Small intestine (tissue), 7 donors: ENCODE measurements around the gene POLE3. TPM values are rescaled to one million over a fixed set of nuclear protein-coding genes. Genes with fewer than 3 reads are reported as not detected.
"Not testable (repeated sequence)": the region's sequence is repeated elsewhere in the genome, so short reads cannot be mapped to it uniquely, and the experiment has no call there.

Source experiments
- DNase-seq, 2 donors: peaks; one replicate each; pipeline versions ENCODE4 v3.0.0 to v3.0.0-alpha.2; 2013
- FAIRE-seq: peaks from 2 replicates; lab custom pipeline; 2012; peaks lifted over from hg19 to GRCh38; lab: Jason Lieb, UNC
- H3K27ac ChIP-seq, 3 donors: one replicate each; pipeline ENCODE4 v1.5.1; 2013; ENCODE audit warnings: low read length in 2 of 3, mild to moderate bottlenecking in 2 of 3, control low read depth in 1 of 3, inconsistent platforms in 1 of 3, low read depth in 1 of 3, moderate library complexity in 1 of 3
- H3K27me3 ChIP-seq, 3 donors: one replicate each; pipeline ENCODE4 v1.6.1; 2013; ENCODE audit warnings: low read length in 3 of 3, inconsistent platforms in 1 of 3; ENCODE audit not compliant: control insufficient read depth in 3 of 3, insufficient read depth in 3 of 3
- H3K36me3 ChIP-seq, 3 donors: one replicate each; pipeline ENCODE4 v1.6.1; 2013; ENCODE audit warnings: low read length in 3 of 3, inconsistent platforms in 1 of 3, low read depth in 1 of 3, mild to moderate bottlenecking in 1 of 3, moderate library complexity in 1 of 3; ENCODE audit not compliant: control insufficient read depth in 3 of 3, insufficient read depth in 2 of 3
- H3K4me1 ChIP-seq, 3 donors: one replicate each; pipeline ENCODE4 v1.6.1; 2013; ENCODE audit warnings: low read length in 2 of 3, inconsistent platforms in 1 of 3, low read depth in 1 of 3, mild to moderate bottlenecking in 1 of 3, moderate library complexity in 1 of 3; ENCODE audit not compliant: control insufficient read depth in 3 of 3, insufficient read depth in 2 of 3
- H3K4me3 ChIP-seq, 3 donors: one replicate each; pipeline ENCODE4 v1.5.1; 2013; ENCODE audit warnings: low read length in 3 of 3, control low read depth in 1 of 3, inconsistent platforms in 1 of 3, low read depth in 1 of 3, mild to moderate bottlenecking in 1 of 3, moderate library complexity in 1 of 3
- H3K9me3 ChIP-seq, 2 donors: one replicate each; pipeline ENCODE4 v1.6.1; 2013; ENCODE audit warnings: low read depth in 1 of 2, low read length in 1 of 2; ENCODE audit not compliant: control insufficient read depth in 2 of 2, insufficient read depth in 1 of 2
- WGBS, 3 donors: extraction: QIAGEN DNeasy Blood & Tissue Kit; methylation state at CpG; one replicate each; pipeline ENCODE4 v1.1.7; 2013; 5-methylcytosine and 5-hydroxymethylcytosine counted together
- polyA plus RNA-seq, 4 donors: library from polyadenylated mRNA; stranded (reverse) in 3 of 4; unstranded in 1 of 4; fragments of 200-250 nt in 3 of 4; fragments of 120-200 nt in 1 of 4; gene quantifications; one replicate each; pipeline versions ENCODE4 v1.2.1 to v1.2.3, GENCODE V29; 2013
- donor health status: healthy with polysubstance abuse.
- donor health status: control.
- donor health status: control.
- donor health status: Bipolar disorder and iron deficiency.
- donor health status: healthy.

Gene POLE3
- polyA plus RNA-seq, 4 donors, result 15.7 to 50.2 (median 31.6) TPM

GRCh38 chr9:113369855-113370140, 40.7 kb downstream of the POLE3 start:
- H3K9me3 ChIP-seq, result no peaks in the 10 kb centered on the region
- H3K36me3 ChIP-seq, result peaks cover 4 to 53% (median 12%) of the 10 kb centered on the region in 3 donors
- H3K4me1 ChIP-seq, result peaks cover 0 to 41% (median 7%) of the 10 kb centered on the region in 3 donors
- FAIRE-seq, result no peak
- no peak overlapping the region for H3K4me3 ChIP-seq
- no peak overlapping the region for H3K27ac ChIP-seq
- no peaks in the 10 kb centered on the region for H3K27me3 ChIP-seq
- WGBS, 3 donors, result 64 to 82% (median 71%) methylated on average over 11 of the region's 11 CpGs
- DNase-seq, result no peak

DNA sequence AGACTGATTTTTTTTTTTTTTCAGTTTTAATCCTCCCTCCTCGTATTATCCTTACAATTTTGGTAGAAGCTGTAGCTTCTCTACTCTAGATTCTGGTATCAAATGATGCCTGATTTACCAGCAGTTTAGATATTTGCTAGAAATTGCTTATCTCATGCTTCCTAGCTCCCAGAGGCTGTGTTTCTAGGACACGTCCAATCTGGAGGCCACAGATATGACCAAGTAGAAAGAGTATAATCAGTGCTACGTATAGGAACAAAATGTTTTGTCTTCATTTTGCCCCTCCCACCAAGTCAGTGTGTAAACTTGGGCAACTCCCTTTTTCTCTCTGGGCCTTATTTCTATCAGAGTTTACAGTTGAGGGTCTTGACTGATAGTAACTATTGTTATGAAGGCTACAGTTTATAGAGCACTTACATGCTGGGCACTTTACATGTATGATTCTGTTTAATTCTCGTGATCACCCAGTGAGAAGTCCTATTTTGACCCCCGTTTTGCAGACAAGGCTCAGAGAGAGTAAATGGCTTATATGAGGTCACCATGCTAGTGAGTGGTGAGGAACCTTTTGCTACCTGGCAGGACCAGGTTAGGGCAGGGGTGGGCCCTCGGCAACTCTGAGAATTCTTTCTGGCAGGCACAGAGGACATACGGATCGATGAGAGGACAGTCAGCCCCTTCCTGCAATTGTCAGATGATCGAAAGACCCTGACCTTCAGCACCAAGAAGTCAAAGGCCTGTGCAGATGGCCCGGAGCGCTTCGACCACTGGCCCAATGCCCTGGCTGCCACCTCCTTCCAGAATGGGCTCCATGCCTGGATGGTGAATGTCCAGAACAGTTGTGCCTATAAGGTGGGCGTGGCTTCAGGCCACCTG, 41.3 kb downstream of the POLE3 start:
- peaks cover 4 to 48% (median 9%) of the 10 kb centered on the region in 3 donors for H3K36me3 ChIP-seq
- FAIRE-seq (no peak), DNase-seq (no peak)
- no peaks in the 10 kb centered on the region for H3K27me3 ChIP-seq
- no peaks in the 10 kb centered on the region for H3K9me3 ChIP-seq
- WGBS, 3 donors, result 62 to 76% (median 64%) methylated on average over 13 of the region's 13 CpGs
- H3K4me3 ChIP-seq, result no peak overlapping the region
- no peak overlapping the region for H3K27ac ChIP-seq
- peaks cover 0 to 35% (median 4%) of the 10 kb centered on the region in 3 donors for H3K4me1 ChIP-seq

- H3K36me3 ChIP-seq, result peaks cover 0 to 43% (median 1%) of the 10 kb centered on the region in 3 donors
- DNase-seq (no peak), FAIRE-seq (no peak)
- WGBS, 3 donors, result 83 to 89% (median 88%) methylated on average over 5 of the region's 5 CpGs
- no peaks in the 10 kb centered on the region for H3K9me3 ChIP-seq
- H3K27ac ChIP-seq, result no peak overlapping the region
- H3K4me3 ChIP-seq, result no peak overlapping the region
- H3K4me1 ChIP-seq, result peaks cover 0 to 27% (median under 1%) of the 10 kb centered on the region in 3 donors
- no peaks in the 10 kb centered on the region for H3K27me3 ChIP-seq
Measured at GRCh38 chr9:113368348-113368981, 42.0 kb downstream of the POLE3 start.

- DNase-seq, H3K4me3 ChIP-seq, FAIRE-seq, H3K4me1 ChIP-seq, H3K27ac ChIP-seq, H3K27me3 ChIP-seq, H3K9me3 ChIP-seq: not testable (repeated sequence)
- H3K36me3 ChIP-seq, result peaks cover 0 to 38% (median 0%) of the 10 kb centered on the region in 3 donors
- 91 to 95% (median 93%) methylated on average over 3 of the region's 3 CpGs for WGBS, 3 donors
Measured at GRCh38 chr9:113365652-113366051, 44.8 kb downstream of the POLE3 start.

DNA sequence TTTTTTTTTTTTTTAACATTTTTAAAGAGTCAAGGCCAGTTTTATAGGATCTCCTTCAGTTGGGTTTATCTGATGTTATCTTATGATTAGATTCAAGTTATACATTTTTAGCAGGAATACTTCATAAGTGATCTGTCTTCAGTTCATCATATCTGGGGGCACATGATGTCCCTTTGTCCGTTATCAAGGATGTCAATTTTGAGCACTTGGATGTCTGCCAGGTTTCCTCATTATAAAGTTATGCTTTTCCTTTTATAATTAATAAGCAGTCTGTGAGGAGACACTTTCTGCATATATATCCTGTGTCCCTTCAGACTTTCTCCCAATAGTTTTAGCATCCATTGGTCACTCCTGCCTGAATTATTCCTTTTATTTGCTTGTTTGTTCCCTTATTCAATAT, 45.5 kb downstream of the POLE3 start:
- no peaks in the 10 kb centered on the region for H3K27me3 ChIP-seq
- H3K36me3 ChIP-seq, result peaks cover 0 to 41% (median 0%) of the 10 kb centered on the region in 3 donors
- FAIRE-seq (no peak), DNase-seq (no peak)
- no peaks in the 10 kb centered on the region for H3K4me1 ChIP-seq
- WGBS, 3 donors, result 62 to 72% (median 69%) methylated on average over 1 of the region's 1 CpG
- H3K4me3 ChIP-seq, result no peak overlapping the region
- H3K27ac ChIP-seq, result no peak overlapping the region
- no peaks in the 10 kb centered on the region for H3K9me3 ChIP-seq

DNA sequence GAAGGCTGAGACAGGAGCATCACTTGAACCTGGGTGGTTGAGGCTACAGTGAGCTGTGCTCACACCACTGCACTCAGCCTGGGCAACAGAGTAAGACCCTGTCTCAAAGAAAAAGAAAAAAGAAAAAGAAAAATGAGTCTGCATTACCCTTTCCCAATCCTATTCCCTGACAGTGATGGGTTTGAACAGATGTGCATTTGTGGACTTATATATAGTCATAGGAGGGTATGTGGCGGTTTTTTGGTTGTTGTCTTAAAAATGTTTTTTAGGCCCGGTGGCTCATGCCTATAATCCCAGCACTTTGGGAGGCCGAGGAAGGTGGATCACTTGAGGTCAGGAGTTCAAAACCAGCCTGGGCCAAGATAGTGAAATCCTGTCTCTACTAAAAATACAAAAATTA, 47.1 kb downstream of the POLE3 start:
- Histone ChIP-seq H3K9me3 (no peaks in the 10 kb centered on the region), H3K27ac (no peak overlapping the region), H3K4me1 (no peaks in the 10 kb centered on the region), H3K27me3 (no peaks in the 10 kb centered on the region), H3K36me3 (peaks cover 0 to 34% (median 0%) of the 10 kb centered on the region in 3 donors), H3K4me3 (no peak overlapping the region)
- FAIRE-seq (no peak), DNase-seq (no peak)
- 63 to 80% (median 77%) methylated on average over 3 of the region's 3 CpGs for WGBS, 3 donors

GRCh38 chr9:113361304-113362018, 49.0 kb downstream of the POLE3 start:
- H3K4me1 ChIP-seq, result no peaks in the 10 kb centered on the region
- H3K27me3 ChIP-seq, result no peaks in the 10 kb centered on the region
- no peak overlapping the region for H3K4me3 ChIP-seq
- 70 to 83% (median 79%) methylated on average over 7 of the region's 7 CpGs for WGBS, 3 donors
- H3K27ac ChIP-seq, result no peak overlapping the region
- H3K36me3 ChIP-seq, result peaks cover 0 to 27% (median 0%) of the 10 kb centered on the region in 3 donors
- DNase-seq, result no peak
- H3K9me3 ChIP-seq, result no peaks in the 10 kb centered on the region
- FAIRE-seq, result no peak

GRCh38 chr9:113360242-113360842, 50.1 kb downstream of the POLE3 start:
- Histone ChIP-seq H3K27me3 (no peaks in the 10 kb centered on the region), H3K4me1 (no peaks in the 10 kb centered on the region), H3K27ac (no peak overlapping the region), H3K9me3 (no peaks in the 10 kb centered on the region), H3K4me3 (no peak overlapping the region), H3K36me3 (peaks cover 0 to 29% (median 0%) of the 10 kb centered on the region in 3 donors)
- 90 to 94% (median 90%) methylated on average over 15 of the region's 15 CpGs for WGBS, 3 donors
- FAIRE-seq (no peak), DNase-seq (no peak)
